ENCODE measurements around the gene TOM1L2.
"Not testable (repeated sequence)": the region's sequence is repeated elsewhere in the genome, so short reads cannot be mapped to it uniquely, and the experiment has no call there.

TOM1L2 gene

DNA sequence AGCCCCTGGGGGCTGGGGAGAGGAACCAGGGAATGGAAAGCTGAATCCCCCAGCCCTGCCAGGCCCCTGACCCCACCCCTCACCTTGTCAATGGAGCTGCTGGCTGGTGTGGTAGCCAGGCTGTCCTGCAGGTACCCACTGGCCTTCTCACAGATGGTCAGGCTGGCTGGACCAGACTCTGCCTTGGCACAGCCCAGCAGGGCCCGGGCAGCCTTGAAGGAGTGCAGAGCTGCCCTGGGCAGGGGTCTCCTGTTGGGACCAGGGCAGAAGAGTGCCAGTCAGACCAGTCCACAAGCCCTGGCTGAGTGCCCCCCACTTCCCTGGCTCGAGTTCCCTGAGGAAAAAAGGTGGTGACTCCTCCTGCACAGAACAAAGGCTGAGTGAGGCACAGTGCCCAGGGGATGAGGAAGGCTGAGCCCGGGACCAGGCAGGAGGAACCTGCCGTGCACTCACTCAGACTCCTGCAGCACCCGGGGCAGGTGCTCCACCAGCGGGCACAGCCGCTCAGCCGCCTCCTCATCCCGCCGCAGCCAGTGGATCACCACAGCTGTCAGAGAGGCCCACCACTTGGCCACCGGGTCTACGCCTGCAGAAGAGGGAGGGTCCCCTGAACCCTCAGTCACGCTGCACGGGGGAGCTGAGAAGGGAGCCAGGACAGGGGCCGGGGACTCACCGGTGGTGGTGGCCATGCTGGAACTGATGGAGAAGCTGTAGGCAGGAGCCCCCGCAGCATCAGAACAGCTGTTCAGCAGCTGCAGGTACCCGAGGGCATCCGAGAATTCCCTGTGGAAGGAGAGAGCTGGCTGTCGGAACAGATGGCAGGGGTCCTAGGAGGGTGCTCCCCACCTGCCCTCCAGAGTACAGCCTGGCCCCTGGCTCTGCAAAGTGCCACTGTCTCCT lies 157.8 kb downstream of the TOM1L2 start:
- DNase-seq: no peak

GRCh38 chr17:17813725-17814095 lies 158.5 kb downstream of the TOM1L2 start:
- DNase-seq: no peak

DNA sequence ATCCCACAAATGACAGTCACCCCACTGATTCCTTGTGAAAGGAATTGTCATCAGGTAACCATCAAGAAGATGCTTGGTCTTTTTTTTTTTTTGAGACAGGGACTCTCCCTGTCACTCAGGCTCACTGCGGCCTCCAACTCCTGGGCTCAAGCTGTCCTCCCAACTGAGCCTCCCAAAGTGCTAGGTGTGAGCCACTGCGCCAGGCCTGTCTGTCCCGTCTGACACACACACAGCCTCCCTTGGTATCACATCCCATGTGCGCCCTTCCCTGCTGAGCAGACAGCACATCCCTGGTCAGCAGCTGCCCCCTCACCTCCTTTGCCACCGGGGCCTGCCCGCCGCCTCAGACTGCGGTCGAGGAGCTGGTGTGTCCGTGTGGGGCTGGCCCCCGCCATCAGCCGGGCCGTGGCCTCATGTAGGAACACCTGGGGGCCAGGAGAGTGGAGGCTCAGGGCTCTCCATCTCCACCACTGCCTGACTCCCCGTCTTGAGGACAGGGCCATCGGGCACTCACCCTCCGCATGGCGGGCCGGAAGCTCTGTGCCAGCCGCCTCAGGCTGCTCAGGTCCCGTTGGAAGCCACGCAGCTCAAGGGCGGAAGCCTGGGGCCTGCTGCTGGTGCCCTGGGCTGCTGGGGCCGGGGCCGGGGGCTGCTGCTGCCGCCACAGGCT lies 159.0 kb downstream of the TOM1L2 start:
- DNase-seq: no peak

DNA sequence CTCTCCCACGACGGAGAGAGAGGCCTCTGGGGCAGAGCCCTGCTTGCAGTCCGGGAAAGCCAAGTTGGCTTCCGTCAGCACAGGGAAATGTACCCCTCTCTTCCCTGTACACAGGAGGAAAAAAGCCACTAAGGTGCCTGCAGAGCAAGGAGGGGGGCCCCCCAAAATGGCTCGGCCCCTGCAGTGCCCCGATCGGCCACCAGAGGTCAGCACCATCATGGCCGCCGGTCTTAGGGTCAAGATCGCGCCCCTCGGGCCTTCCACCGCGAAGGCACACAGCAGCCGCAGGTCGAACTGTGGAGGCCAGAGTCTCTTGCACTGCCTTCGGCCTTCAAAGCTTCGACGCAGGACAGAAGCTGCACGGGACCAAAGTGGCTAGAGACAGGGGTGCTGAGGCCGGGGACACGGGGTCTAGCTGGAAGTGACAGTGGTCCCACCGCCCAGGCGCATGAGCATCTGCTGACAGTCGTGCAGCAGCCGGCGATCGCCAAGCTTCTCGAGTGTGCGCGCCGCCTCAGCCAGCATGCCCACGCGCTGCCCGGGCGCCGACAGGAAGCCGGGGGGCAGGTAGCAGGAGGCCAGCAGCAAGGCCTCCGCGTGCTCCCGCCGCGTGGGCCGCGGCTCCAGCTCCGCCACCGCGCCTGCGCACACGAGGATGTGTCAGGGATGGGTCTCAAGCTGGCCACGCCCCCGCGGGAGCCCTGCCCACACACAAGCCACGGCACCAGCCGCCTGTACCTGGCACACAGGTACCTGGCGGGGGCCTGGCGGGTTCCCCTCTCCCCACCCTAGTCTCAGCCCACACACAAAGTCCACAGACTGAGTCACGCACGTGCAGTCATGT lies 159.8 kb downstream of the TOM1L2 start:
- DNase-seq: peak; percentile 73 to 77

- DNase-seq: no peak
These were observed 160.6 kb downstream of the TOM1L2 start for GRCh38 chr17:17811381-17812210.

GRCh38 chr17:17810895-17811248 lies 161.3 kb downstream of the TOM1L2 start:
- DNase-seq: no peak

DNA sequence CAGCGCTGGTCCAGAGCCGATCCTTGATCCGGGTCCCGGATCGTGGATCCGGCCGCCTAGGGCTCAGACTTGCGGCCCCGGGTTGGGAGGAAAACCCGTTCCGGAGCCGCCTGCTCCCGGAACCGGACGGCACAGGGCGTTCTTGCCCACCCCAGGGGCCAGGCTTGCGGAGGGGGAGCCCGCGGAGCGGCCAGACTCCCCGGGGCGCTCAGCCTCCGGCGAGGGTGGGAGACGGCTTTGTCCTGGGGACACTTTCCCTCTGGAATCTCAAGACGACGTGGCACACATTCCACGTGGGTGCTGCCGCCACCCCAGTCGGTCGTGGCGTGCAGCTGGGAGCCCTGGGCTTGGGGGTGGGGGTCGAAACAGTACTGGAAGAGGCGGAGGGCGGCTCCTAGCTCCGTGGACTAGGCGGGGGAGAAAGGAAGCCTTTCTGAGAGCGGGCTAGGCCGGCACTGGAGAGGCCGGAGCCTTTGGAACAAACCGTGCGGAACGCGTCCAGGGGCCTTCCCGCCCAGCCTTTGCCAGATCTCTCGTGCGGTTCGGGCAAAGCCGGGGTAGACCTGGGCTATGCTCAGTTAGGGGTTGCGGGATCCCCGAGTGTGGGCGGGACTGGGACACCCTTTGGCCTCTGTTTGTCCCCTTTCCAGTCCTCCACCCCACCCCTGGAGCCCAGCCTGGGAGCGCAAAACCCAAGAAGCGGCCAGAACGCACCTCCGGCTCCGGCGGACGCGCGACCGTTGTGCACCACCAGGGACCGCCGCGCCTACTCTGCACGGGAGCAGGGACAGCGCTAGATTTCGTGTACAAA lies 161.9 kb downstream of the TOM1L2 start:
- DNase-seq: no peak

GRCh38 chr17:17809531-17810083 lies 162.6 kb downstream of the TOM1L2 start:
- DNase-seq: no peak

DNA sequence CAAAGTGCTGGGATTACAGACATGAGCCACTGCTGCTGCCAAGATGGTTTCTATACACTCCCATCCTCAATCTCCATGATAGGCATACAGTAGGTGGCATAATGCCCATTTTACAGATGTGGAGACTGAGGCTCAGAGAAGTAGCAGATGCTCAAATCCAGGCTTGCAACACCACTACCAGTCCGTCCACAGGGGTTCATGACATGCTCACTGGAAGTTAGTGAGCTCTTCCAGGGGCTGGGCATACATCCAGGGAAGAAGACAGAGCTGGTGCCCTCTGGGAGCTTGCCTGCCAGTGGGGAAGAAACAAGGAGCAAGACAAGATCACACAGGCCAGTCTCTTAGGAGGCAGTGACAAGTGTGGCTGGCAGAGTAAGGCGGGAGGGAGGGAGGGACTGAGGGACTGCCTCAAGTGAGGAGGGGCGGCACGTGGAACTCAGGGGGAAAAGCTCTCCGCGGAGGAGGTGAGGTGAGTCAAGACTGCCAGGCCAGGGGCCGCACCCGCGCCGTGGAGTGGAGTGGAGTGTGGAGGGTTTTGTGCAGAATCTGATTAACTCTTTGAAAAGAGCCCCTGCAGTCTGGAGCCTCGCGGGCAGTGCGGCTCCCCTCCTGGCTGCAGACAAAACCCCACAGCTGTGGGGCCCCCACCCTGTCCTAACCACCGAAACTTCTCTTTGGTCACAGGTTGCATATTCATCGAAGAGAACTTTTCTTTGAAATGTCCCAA lies 163.3 kb downstream of the TOM1L2 start:
- no peak for DNase-seq

- not testable (repeated sequence) for DNase-seq
These were observed 164.0 kb downstream of the TOM1L2 start for GRCh38 chr17:17808200-17808599.

DNA sequence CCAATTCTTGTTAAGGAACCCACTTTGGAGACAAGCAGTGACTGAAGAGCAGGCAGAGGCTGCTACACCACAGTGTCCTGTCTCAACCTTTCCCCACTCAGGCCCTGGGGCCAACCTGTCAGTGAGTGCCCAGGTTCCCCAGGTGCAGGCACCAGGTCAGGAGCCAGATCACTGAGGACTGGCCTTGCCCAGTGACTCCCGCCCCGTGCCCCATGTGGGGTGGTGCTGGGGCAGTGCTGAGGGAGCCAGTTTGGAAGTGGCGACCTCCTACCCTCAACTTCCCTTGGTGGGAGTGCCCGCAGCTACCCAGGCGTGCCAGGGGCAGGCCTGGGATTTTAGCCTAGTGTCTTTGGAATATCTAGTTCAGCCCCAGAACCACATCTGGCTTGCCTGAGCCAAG lies 164.8 kb downstream of the TOM1L2 start:
- DNase-seq: no peak

- no peak for DNase-seq
These were observed 165.5 kb downstream of the TOM1L2 start for GRCh38 chr17:17806611-17807274.

DNA sequence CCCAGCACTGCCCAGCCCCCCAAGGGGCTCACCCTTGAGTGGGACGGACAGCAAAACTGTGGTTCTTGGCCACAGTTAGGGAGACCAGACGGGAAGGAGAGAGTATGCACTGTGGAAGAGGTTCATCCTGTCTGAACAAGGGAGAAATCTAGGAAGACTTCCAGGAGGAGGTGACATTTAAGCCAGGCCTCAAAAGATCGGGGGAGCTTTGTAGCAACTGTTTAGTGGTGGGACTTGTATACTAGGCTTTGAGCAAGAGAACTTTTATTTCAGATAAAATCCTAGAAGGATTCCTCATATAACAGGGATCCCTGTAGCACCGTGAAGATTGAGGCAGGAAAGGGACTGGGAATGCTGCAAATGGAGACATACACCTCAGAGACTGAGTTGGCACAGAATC lies 166.2 kb downstream of the TOM1L2 start:
- DNase-seq: no peak

DNA sequence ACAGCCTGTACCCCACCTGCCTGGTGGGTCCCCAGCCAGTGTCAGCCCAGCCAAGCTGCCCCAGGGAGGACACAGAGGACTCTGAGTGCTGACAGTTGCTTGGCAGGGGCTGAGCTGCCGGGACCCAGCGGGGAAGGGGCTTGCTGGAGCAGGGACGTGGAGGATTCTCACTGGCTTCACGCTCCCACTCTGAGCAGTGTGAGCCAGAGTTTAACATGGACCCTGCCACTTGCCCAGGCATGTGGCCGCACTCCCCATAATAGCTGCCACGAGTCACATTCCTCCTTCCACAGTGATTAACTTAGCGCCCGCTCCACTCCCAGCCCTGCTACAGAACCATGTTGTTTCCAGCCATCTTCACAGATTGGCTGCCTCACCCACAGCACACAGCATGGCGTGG lies 166.6 kb downstream of the TOM1L2 start:
- no peak for DNase-seq

DNA sequence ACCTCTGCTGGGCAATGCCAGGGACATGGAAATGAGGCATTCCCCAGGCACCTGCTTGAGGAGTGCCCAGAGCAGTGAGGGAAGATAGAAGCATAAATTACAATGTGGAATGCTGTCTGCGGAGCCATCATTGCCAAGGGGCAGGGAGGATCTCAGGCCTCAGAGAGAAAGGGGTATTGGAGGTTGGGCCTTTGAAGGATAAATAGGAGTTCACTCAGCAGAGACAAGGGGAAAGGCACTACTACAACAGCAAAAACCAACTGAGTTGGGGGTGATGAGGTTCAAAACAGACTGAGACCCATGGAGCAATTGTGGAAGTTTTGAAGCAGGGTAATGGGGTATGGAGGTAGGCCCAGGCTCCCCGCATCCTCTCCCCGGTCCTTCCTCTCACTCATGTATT lies 168.2 kb downstream of the TOM1L2 start:
- no peak for DNase-seq

GRCh38 chr17:17801800-17802481 lies 170.3 kb downstream of the TOM1L2 start:
- DNase-seq: no peak

GRCh38 chr17:17800504-17801021 lies 171.6 kb downstream of the TOM1L2 start:
- DNase-seq: no peak

DNA sequence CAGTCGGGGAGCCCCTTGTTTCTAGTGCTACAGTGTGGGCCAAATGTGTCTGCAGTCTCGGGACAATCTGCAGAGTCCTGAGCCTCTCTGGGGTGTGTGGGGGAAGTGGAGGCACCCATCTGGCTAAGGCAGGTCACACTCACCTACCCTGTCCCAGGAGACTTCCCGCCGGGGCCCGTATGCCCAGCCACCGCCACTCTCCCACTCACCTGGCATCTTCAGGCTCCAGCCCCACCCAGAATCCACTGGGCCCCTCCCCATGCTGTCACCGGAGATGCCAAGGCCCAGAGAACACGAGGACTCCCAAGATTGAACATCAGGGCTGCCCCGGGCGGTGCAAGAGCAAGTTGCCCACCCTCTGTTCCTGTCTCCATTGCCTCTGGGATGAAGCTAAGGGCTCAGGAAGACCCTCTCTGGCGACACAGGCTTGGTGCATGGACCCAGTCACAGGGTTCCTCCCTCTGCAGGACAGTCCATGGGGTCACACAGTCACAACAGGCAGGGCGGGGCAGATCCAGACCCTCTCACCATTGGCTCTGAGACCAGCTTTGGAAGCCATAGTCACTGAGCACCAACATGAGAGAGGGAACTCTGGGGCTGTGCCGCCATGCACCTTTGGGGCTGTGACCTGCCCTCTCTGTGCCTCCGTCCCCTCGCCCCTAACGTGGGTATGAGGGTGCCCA lies 173.5 kb downstream of the TOM1L2 start:
- no peak for DNase-seq
